Breast epithelium (tissue), 4 donors: ENCODE results near the gene SOWAHB. TPM values are rescaled to one million over a fixed set of nuclear protein-coding genes. Genes with fewer than 3 reads are reported as not detected.
A peak's percentile ranks its signal among the peaks of the same experiment; 100 is the strongest.

Experiments used
- DNase-seq, 2 donors: peaks; one replicate each; pipeline ENCODE4 v3.0.0-alpha.2; 2019; ENCODE audit warnings: low spot score in 2 of 2
- H3K27ac ChIP-seq, 2 donors: fragments of 200-600 bp; sonication (generic) in 1 of 2; one replicate each; pipeline ENCODE4 v1.5.1; 2016 to 2019; ENCODE audit warnings: mild to moderate bottlenecking in 1 of 2
- H3K27me3 ChIP-seq, 2 donors: fragments of 200-600 bp; sonication (generic) in 1 of 2; one replicate each; pipeline versions ENCODE4 v1.5.1 to v1.6.0; 2017 to 2019; ENCODE audit warnings: control low read depth in 1 of 2, mild to moderate bottlenecking in 1 of 2
- H3K36me3 ChIP-seq: fragments of 200-600 bp; one replicate; pipeline ENCODE4 v1.5.1; 2019
- H3K4me1 ChIP-seq, 2 donors: fragments of 200-600 bp; sonication (generic); one replicate each; pipeline ENCODE4 v1.5.1; 2016 to 2019; ENCODE audit warnings: control low read depth in 1 of 2
- H3K4me3 ChIP-seq, 3 donors: fragments of 200-600 bp; sonication (generic); 1 replicate in 2 of 3; 2 replicates in 1 of 3; pipeline ENCODE4 v1.5.1; 2016 to 2019; ENCODE audit warnings: mild to moderate bottlenecking in 3 of 3, moderate library complexity in 2 of 3
- H3K9me3 ChIP-seq, 2 donors: fragments of 200-600 bp; sonication (generic) in 1 of 2; one replicate each; pipeline ENCODE4 v1.5.1; 2016 to 2019; ENCODE audit warnings: control low read depth in 1 of 2
- POLR2A ChIP-seq: fragments of 450-650 bp; IDR thresholded peaks from one replicate; pipeline ENCODE4 v1.6.1; 2016; ENCODE audit warnings: antibody characterized with exemption, mild to moderate bottlenecking, moderate library complexity
- POLR2AphosphoS5 ChIP-seq, 3 donors: sonication (generic); formaldehyde crosslinking; IDR thresholded peaks; one replicate each; pipeline ENCODE4 v1.6.1; 2017; ENCODE audit warnings: antibody characterized with exemption in 3 of 3
- intact Hi-C: fragments of 100-400 bp; cut with DNase I; formaldehyde crosslinking; loops from one replicate; pipeline ENCODE4 v1.15.1; 2023; ENCODE audit warnings: low total_unique reads
- total RNA-seq, 3 donors: library from RNA; depleted of rRNA; stranded (reverse); fragments of >200 nt; gene quantifications; one replicate each; pipeline ENCODE4 v1.1.0, GENCODE V29; 2016
- TF ChIP-seq, protein P1 (sequence below), 3 donors: fragments of 450-650 bp; IDR thresholded peaks; one replicate each; pipeline ENCODE4 v1.5.1; 2016 to 2017; ENCODE audit warnings: antibody characterized with exemption in 3 of 3, mild to moderate bottlenecking in 3 of 3, moderate library complexity in 3 of 3

The SOWAHB gene
- total RNA-seq, 3 donors from 2014 or later, result 2.9 to 5.3 TPM; not detected in 1

GRCh38 chr4:76856243-76857073 lies 41.5 kb downstream of the SOWAHB start:
- Histone ChIP-seq H3K4me3 (no peak overlapping the region), H3K4me1 (no peaks in the 10 kb centered on the region), H3K9me3 (no peaks in the 10 kb centered on the region), H3K27ac (no peak overlapping the region), H3K27me3 (no peaks in the 10 kb centered on the region), H3K36me3 (no peaks in the 10 kb centered on the region)
- no peak for TF ChIP-seq POLR2AphosphoS5 (IDR thresholded peaks at IDR 0.05)
- TF ChIP-seq POLR2A, result no peak
- TF ChIP-seq, protein P1, sequence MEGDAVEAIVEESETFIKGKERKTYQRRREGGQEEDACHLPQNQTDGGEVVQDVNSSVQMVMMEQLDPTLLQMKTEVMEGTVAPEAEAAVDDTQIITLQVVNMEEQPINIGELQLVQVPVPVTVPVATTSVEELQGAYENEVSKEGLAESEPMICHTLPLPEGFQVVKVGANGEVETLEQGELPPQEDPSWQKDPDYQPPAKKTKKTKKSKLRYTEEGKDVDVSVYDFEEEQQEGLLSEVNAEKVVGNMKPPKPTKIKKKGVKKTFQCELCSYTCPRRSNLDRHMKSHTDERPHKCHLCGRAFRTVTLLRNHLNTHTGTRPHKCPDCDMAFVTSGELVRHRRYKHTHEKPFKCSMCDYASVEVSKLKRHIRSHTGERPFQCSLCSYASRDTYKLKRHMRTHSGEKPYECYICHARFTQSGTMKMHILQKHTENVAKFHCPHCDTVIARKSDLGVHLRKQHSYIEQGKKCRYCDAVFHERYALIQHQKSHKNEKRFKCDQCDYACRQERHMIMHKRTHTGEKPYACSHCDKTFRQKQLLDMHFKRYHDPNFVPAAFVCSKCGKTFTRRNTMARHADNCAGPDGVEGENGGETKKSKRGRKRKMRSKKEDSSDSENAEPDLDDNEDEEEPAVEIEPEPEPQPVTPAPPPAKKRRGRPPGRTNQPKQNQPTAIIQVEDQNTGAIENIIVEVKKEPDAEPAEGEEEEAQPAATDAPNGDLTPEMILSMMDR (IDR thresholded peaks at IDR 0.05), result no peak
- no peak for DNase-seq
- intact Hi-C loops, result no loop called here

GRCh38 chr4:76854858-76855257 lies 43.1 kb downstream of the SOWAHB start:
- DNase-seq, result no peak
- H3K27me3 ChIP-seq, result no peaks in the 10 kb centered on the region
- no peaks in the 10 kb centered on the region for H3K36me3 ChIP-seq
- no peaks in the 10 kb centered on the region for H3K9me3 ChIP-seq
- no peak overlapping the region for H3K4me3 ChIP-seq
- intact Hi-C loops, result no loop called here
- no peak overlapping the region for H3K27ac ChIP-seq
- no peak for TF ChIP-seq POLR2A
- TF ChIP-seq POLR2AphosphoS5 (IDR thresholded peaks at IDR 0.05), result no peak
- TF ChIP-seq, protein P1 (IDR thresholded peaks at IDR 0.05), result no peak
- no peaks in the 10 kb centered on the region for H3K4me1 ChIP-seq

DNA sequence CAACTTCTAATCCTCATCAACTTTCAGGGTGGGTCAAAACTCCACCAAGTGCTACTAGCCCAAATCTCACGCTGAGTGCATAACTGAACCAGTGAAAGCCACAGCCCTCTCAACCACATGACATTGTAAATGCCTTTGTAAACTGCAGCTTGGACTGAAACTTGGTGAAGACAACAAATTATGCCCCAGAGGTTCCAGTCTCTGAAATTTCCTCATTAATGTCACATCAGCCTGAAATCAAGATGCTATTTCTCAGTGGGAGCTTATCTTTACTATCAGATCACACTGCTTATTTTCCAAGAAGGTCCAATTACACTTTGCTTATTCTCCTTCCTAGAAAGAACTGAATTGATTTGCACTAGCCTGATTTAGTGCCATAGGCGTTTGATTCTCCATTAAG lies 46.6 kb downstream of the SOWAHB start:
- no peak overlapping the region for H3K27ac ChIP-seq
- TF ChIP-seq POLR2AphosphoS5 (IDR thresholded peaks at IDR 0.05), result no peak
- TF ChIP-seq, protein P1 (IDR thresholded peaks at IDR 0.05), result no peak
- TF ChIP-seq POLR2A, result no peak
- no peak for DNase-seq
- H3K4me3 ChIP-seq, result no peak overlapping the region
- intact Hi-C loops, result no loop called here
- H3K27me3 ChIP-seq, result no peaks in the 10 kb centered on the region
- no peaks in the 10 kb centered on the region for H3K36me3 ChIP-seq
- no peaks in the 10 kb centered on the region for H3K9me3 ChIP-seq
- H3K4me1 ChIP-seq, result no peaks in the 10 kb centered on the region

DNA sequence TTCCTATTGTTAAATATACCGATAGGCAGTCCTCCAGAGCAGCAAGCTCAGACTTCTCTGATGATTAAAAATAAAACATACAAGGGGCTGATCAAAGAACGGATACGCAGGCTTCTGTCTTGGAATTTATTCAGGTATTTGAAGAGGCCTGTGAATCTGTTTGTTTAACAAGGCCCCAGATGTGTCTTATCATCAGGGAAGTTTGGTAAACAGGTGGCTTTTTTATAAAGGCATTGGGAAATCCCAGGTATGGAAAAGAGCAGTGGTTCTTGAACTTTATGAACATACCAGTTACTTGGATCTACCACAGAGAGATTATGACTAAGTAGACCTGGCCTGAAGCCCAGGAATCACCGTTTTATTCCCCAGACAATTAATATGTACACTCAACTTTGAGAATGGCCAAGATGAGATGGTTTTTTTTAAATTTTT lies 47.9 kb downstream of the SOWAHB start:
- intact Hi-C loops, result no loop called here
- peak in 1 of 2 donors; percentile 27 for DNase-seq
- H3K27me3 ChIP-seq, result no peaks in the 10 kb centered on the region

More for the DNA sequence above, 47.9 kb downstream of the SOWAHB start:
- H3K36me3 ChIP-seq, result no peaks in the 10 kb centered on the region
- no peak for TF ChIP-seq POLR2A
- TF ChIP-seq, protein P1 (IDR thresholded peaks at IDR 0.05), result no peak
- TF ChIP-seq POLR2AphosphoS5 (IDR thresholded peaks at IDR 0.05), result no peak
- no peak overlapping the region for H3K4me3 ChIP-seq
- H3K4me1 ChIP-seq, result no peaks in the 10 kb centered on the region
- no peaks in the 10 kb centered on the region for H3K9me3 ChIP-seq
- H3K27ac ChIP-seq, result no peak overlapping the region

Other genes with a start within 250 kb of the SOWAHB start
- gene SEPTIN11, start 51.6 kb upstream of the SOWAHB start, total RNA-seq, result 100 to 1,000 TPM in 2 of 3 donors, 10 to 100 TPM in 1; 78.6 to 362 (median 329) TPM
- 100 to 1,000 TPM; 267 to 346 (median 271) TPM for gene CCNI, start 177.8 kb upstream of the SOWAHB start, total RNA-seq